GM13977 (cell line): ENCODE results near the gene CFAP45.

ENCODE experiments used
- DNase-seq: peaks from one replicate; pipeline ENCODE4 v3.0.0; 2012; ENCODE audit warnings: low spot score
- in situ Hi-C: fragments of 300-500 bp; cut with MboI; formaldehyde crosslinking; loops from one replicate; pipeline ENCODE4 v1.12.0; 2022; ENCODE audit warnings: low sequenced_read_pairs, low pct_unique_long_range_greater_than_20kb, mixed read lengths, inconsistent platforms; ENCODE audit not compliant: unreplicated experiment
- TF ChIP-seq, protein P1 (sequence below): IDR thresholded peaks from 2 replicates; pipeline ENCODE4 v1.5.1; 2012; ENCODE audit warnings: mild to moderate bottlenecking, control low read depth; ENCODE audit not compliant: insufficient read depth; ENCODE audit errors: extremely low read depth, missing control alignments

Gene CFAP45

DNA sequence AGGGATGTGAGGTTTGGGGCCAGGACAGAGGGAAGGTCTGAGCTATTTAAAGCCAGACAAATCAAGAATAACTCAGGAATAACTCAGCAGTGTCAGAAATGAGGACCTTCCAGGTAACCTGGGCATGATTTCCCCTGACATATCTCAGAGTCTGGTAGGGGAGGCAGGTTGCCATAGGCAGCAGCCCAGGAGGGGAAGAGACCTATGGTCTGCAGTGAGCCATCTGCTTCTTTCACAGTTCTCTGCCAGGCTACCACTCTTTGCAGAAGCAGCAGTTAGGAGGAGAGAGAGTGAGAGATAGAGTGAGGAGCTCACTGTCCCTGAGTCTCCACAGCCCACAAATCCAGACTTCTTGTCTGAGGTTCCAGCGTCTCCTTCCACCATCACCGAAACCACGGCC is 31.2 kb downstream of the CFAP45 start:
- no peak for DNase-seq
- in situ Hi-C loops = no loop called here
- TF ChIP-seq, protein P1, sequence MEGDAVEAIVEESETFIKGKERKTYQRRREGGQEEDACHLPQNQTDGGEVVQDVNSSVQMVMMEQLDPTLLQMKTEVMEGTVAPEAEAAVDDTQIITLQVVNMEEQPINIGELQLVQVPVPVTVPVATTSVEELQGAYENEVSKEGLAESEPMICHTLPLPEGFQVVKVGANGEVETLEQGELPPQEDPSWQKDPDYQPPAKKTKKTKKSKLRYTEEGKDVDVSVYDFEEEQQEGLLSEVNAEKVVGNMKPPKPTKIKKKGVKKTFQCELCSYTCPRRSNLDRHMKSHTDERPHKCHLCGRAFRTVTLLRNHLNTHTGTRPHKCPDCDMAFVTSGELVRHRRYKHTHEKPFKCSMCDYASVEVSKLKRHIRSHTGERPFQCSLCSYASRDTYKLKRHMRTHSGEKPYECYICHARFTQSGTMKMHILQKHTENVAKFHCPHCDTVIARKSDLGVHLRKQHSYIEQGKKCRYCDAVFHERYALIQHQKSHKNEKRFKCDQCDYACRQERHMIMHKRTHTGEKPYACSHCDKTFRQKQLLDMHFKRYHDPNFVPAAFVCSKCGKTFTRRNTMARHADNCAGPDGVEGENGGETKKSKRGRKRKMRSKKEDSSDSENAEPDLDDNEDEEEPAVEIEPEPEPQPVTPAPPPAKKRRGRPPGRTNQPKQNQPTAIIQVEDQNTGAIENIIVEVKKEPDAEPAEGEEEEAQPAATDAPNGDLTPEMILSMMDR = no peak

DNA sequence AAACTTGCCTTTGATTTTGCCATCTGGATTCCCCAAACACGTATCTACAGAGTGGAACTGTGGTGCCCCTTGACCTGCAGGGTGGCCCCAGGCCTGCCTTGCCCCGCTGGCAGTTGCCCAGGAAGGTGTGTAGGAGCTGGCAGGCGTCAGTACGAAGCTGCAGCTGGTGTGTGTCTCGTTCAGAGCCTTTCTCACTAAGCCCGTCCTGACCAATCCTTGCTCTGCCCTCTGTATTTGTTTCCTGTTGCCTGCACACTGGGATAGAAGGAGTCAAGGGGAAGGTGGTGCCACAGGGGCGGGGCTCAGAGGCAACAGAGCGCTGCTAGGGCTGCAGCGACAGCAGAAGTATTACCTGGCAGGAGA is 32.3 kb downstream of the CFAP45 start:
- TF ChIP-seq, protein P1 = no peak
- DNase-seq = no peak
- in situ Hi-C loops = no loop called here

DNA sequence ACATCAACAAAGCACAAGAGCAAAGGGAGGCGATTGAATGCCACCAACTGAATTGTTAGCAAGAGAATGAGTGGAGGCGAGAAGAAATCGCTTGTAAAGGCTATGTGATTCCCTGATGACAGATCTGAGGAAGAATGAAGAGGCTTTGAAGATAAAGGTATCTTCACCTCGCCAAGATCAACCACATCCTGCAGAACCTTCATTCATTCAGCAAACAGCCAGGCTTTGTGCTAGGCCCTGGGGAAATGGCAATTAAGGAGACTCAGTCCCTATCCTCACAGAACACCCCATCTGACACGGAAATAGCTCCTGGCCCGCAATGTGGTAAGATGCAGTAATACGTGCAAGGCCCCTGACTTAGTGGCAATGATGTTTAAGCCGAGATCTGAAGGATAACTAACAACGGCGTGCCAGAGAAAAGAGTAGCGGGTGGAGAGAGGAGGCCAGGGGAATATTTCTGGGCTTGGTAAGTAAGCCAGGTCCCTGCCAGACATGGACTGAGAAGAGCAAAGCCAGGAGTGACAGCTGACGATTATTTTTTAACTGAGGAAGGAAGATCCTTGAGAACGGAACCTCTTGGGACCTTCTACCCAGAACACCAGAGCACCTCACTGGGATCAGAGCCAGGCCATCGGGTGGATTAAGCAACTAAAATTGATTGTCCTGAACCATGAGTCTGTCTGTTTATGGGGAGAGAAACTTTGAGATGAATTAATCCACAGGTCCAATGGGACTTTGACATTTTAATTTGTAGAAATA is 32.9 kb downstream of the CFAP45 start:
- in situ Hi-C loops = no loop called here
- TF ChIP-seq, protein P1 = no peak
- no peak for DNase-seq

DNA sequence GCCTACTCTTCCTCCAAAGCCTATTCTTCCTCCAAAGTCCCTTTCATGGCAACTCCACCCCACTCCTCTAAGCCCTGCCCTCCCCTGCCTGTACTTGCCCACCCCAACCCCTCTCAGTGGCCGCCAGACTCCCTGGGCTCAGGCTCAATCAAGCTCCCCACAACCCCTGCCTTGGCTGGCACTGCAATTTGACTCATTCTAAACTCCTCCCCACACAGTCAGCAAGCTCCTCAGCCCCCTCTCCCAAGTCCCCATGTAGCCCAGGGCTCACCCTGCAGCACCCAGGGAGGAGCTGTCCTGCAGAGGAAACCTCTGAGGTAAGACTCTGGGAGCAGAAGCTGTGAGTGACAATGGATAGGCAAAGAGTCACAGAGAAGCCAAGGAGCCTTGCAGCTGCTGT is 33.9 kb downstream of the CFAP45 start:
- in situ Hi-C loops = no loop called here
- TF ChIP-seq, protein P1 = no peak
- DNase-seq = no peak

DNA sequence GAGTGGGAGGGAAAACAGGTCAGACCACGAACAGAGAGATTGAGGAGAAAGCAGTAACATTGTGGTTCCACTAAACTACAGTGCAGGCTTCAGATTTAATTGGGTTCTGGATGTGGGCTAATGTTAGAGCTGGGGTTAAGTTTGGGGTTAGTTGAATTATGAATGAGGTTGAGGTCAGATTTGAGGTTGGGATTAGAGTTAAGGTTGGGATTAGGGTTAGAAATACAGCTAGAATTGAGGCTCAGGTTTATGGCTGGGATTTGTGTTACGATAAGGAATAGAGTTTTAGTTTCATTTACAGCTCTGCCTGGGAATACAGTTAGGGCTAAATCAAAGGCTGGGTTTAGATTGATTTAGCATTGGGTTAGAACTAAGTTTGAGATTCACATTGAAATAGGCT is 35.7 kb downstream of the CFAP45 start:
- in situ Hi-C loops = no loop called here
- no peak for DNase-seq

DNA sequence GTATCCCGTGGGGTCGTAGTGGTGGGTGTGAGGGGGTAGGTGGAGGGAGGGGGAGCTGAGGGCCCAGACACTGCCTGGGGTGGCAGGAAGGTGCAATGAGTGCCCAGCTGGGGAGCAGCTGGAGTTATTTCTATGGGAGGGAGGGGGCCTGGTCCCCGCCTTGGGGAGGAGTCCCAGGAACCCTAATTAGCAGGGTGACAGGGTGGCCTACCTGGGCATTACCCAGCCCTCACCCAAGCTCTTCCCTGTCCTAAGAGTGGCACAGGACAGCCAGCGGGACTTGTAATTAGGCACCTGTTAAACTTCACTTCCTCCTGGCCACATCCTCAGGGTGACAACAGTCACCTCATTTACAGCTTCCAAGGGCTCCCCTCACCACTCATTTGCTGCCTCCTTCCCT is 37.4 kb downstream of the CFAP45 start, which contains the start of gene VSIG8:
Gene VSIG8 (minus strand): TSS at position 101 of the 400 bp plus-strand sequence. CDS start 136 bp downstream, outside the sequence.
- TF ChIP-seq, protein P1 = no peak
- no peak for DNase-seq
- in situ Hi-C loops = no loop called here

More for the DNA sequence above, 35.7 kb downstream of the CFAP45 start:
- TF ChIP-seq, protein P1 = no peak
